PC-3 (cell line): Measurements from ENCODE around the gene ZDHHC13. TPM values are rescaled to one million over a fixed set of nuclear protein-coding genes. Genes with fewer than 3 reads are reported as not detected.

ENCODE experiments used
- ATAC-seq: fragments of 200-7000 bp; cut with Tn5 transposase; 2 replicates; pipeline ENCODE4 v1.9.1; 2020; ENCODE audit warnings: mild to moderate bottlenecking, moderate library complexity
- BruUV-seq: library from RNA; stranded (reverse); fragments of 400-500 nt; replicated peaks from 2 replicates; lab custom pipeline; 2021; lab: Mats Ljungman, UMichigan
- CTCF ChIA-PET: fragments of 300-600 bp; sonication (Branson Sonifier 250); formaldehyde crosslinking; loops from one replicate; lab custom pipeline; 2022; ENCODE audit warnings: antibody characterized with exemption; lab: Charles Lee
- POLR2A ChIA-PET: fragments of 300-600 bp; sonication (Branson Sonifier 250); formaldehyde crosslinking; loops from one replicate; lab custom pipeline; 2022; ENCODE audit warnings: antibody characterized with exemption; ENCODE audit not compliant: unreplicated experiment; lab: Charles Lee
- DNase-seq: peaks from one replicate; pipeline ENCODE4 v3.0.0-alpha.2; 2015
- H2AFZ ChIP-seq: fragments of 300-600 bp; sonication (generic); 2 replicates; pipeline ENCODE4 v1.6.0; 2016; ENCODE audit warnings: antibody characterized with exemption, low read length
- H3F3A ChIP-seq: fragments of 300-600 bp; sonication (generic); one replicate; pipeline ENCODE4 v1.6.0; 2017; ENCODE audit warnings: antibody characterized with exemption, low read length, control low read depth, mild to moderate bottlenecking; ENCODE audit not compliant: unreplicated experiment
- H3K27ac ChIP-seq: fragments of 300-600 bp; sonication (generic); 2 replicates; pipeline ENCODE4 v1.5.1; 2016; ENCODE audit warnings: mild to moderate bottlenecking, low read length
- H3K27me3 ChIP-seq: fragments of 300-600 bp; sonication (generic); 2 replicates; pipeline ENCODE4 v1.6.1; 2016; ENCODE audit warnings: low read length, mixed read lengths
- H3K36me3 ChIP-seq: fragments of 300-600 bp; sonication (generic); 2 replicates; pipeline ENCODE4 v1.6.1; 2016; ENCODE audit warnings: low read depth, mixed run types, low read length, mixed read lengths
- H3K4me1 ChIP-seq: fragments of 300-600 bp; sonication (generic); 2 replicates; pipeline ENCODE4 v1.5.1; 2016; ENCODE audit warnings: low read length; ENCODE audit not compliant: insufficient read depth
- H3K4me2 ChIP-seq: fragments of 300-600 bp; sonication (generic); 2 replicates; pipeline ENCODE4 v1.6.0; 2016; ENCODE audit warnings: low read length
- H3K4me3 ChIP-seq: fragments of 300-600 bp; sonication (generic); 2 replicates; pipeline ENCODE4 v1.5.1; 2016; ENCODE audit warnings: mild to moderate bottlenecking, low read length, mixed read lengths
- H3K79me2 ChIP-seq: fragments of 300-600 bp; sonication (generic); 2 replicates; pipeline ENCODE4 v1.6.1; 2017; ENCODE audit warnings: low read length, mixed read lengths
- H3K9ac ChIP-seq: fragments of 300-600 bp; sonication (generic); 2 replicates; pipeline ENCODE4 v1.6.0; 2016; ENCODE audit warnings: mild to moderate bottlenecking, low read length
- H3K9me2 ChIP-seq: fragments of 300-600 bp; sonication (generic); replicated peaks from 2 replicates; pipeline ENCODE4 v1.6.1; 2016; ENCODE audit warnings: mixed run types, low read length, mixed read lengths
- H3K9me3 ChIP-seq: fragments of 300-600 bp; sonication (generic); 2 replicates; pipeline ENCODE4 v1.6.1; 2016; ENCODE audit warnings: low read length, mixed read lengths
- H4K20me1 ChIP-seq: fragments of 300-600 bp; sonication (generic); 2 replicates; pipeline ENCODE4 v1.6.1; 2016; ENCODE audit warnings: low read length, mixed read lengths
- CTCF ChIP-seq: fragments of 300-600 bp; sonication (generic); conservative IDR thresholded peaks from 2 replicates; pipeline ENCODE4 v1.5.1; 2017; ENCODE audit warnings: antibody characterized with exemption, low read depth, mild to moderate bottlenecking, low read length
- EZH2 ChIP-seq: fragments of 300-600 bp; sonication (generic); IDR thresholded peaks from one replicate; pipeline ENCODE4 v1.6.1; 2017; ENCODE audit warnings: antibody characterized with exemption, mild to moderate bottlenecking, low read length; ENCODE audit not compliant: unreplicated experiment
- EZH2phosphoT487 ChIP-seq: fragments of 300-600 bp; sonication (generic); IDR thresholded peaks from 2 replicates; pipeline ENCODE4 v1.6.1; 2018; ENCODE audit warnings: mild to moderate bottlenecking, antibody characterized with exemption, low read length, borderline replicate concordance
- intact Hi-C: fragments of 100-400 bp; cut with micrococcal nuclease; formaldehyde crosslinking; loops from 2 replicates; pipeline ENCODE4 v1.9.0; 2023
- total RNA-seq: library from RNA; depleted of rRNA; stranded (reverse); fragments of >200 nt; gene quantifications from 2 replicates; pipeline ENCODE4 v1.2.3, GENCODE V29; 2014

The ZDHHC13 gene
- total RNA-seq, 1 experiment from 2014 or later = 21.2 TPM

- H3K4me2 ChIP-seq = no peak overlapping the region
- DNase-seq = no peak
- BruUV-seq = no TSS peak
- CTCF ChIA-PET = no interaction called here
- H3K9ac ChIP-seq = no peak overlapping the region
- H2AFZ ChIP-seq = no peak overlapping the region
- H3K9me3 ChIP-seq = no peaks in the 10 kb centered on the region
- H3K4me3 ChIP-seq = no peak overlapping the region
- H3K27ac ChIP-seq = no peak overlapping the region
- H3K79me2 ChIP-seq = no peaks in the 10 kb centered on the region
- no peak for TF ChIP-seq EZH2
- no peak for TF ChIP-seq EZH2phosphoT487
- no peak for TF ChIP-seq CTCF
- H4K20me1 ChIP-seq = no peaks in the 10 kb centered on the region
- POLR2A ChIA-PET = no interaction called here
- intact Hi-C loops = no loop called here
- no peaks in the 10 kb centered on the region for H3K36me3 ChIP-seq
- no peaks in the 10 kb centered on the region for H3K9me2 ChIP-seq
- no peaks in the 10 kb centered on the region for H3K27me3 ChIP-seq
- no peaks in the 10 kb centered on the region for H3F3A ChIP-seq
- ATAC-seq = no peak
- H3K4me1 ChIP-seq = peaks cover 18% of the 10 kb centered on the region
Observed at GRCh38 chr11:19094859-19095258, 22.1 kb upstream of the ZDHHC13 start.

- Histone ChIP-seq H3K79me2 (no peaks in the 10 kb centered on the region), H4K20me1 (no peaks in the 10 kb centered on the region), H3K4me1 (peaks cover 15% of the 10 kb centered on the region), H3K9me3 (no peaks in the 10 kb centered on the region), H3K27ac (no peak overlapping the region), H3K27me3 (no peaks in the 10 kb centered on the region), H3K36me3 (no peaks in the 10 kb centered on the region), H3K9ac (no peak overlapping the region), H3K9me2 (no peaks in the 10 kb centered on the region), H3K4me2 (no peak overlapping the region), H3K4me3 (no peak overlapping the region), H3F3A (no peaks in the 10 kb centered on the region), H2AFZ (no peak overlapping the region)
- intact Hi-C loops = no loop called here
- ChIA-PET CTCF (no interaction called here), POLR2A (no interaction called here)
- ATAC-seq (no peak), DNase-seq (no peak)
- TF ChIP-seq CTCF (no peak), EZH2 (no peak), EZH2phosphoT487 (no peak)
- no TSS peak for BruUV-seq
Observed at GRCh38 chr11:19099093-19099492, 17.9 kb upstream of the ZDHHC13 start.

GRCh38 chr11:19100885-19101284 lies 16.1 kb upstream of the ZDHHC13 start:
- Histone ChIP-seq H3K9me2 (no peaks in the 10 kb centered on the region), H2AFZ (no peak overlapping the region), H3K4me2 (no peak overlapping the region), H4K20me1 (no peaks in the 10 kb centered on the region), H3K4me3 (no peak overlapping the region), H3K9me3 (no peaks in the 10 kb centered on the region), H3K36me3 (no peaks in the 10 kb centered on the region), H3K79me2 (no peaks in the 10 kb centered on the region), H3K4me1 (peaks cover 26% of the 10 kb centered on the region), H3K27me3 (no peaks in the 10 kb centered on the region), H3F3A (no peaks in the 10 kb centered on the region), H3K9ac (no peak overlapping the region), H3K27ac (no peak overlapping the region)
- no peak for TF ChIP-seq CTCF
- no peak for TF ChIP-seq EZH2
- no peak for TF ChIP-seq EZH2phosphoT487
- ATAC-seq = no peak
- CTCF ChIA-PET = no interaction called here
- intact Hi-C loops = no loop called here
- no peak for DNase-seq
- no TSS peak for BruUV-seq
- POLR2A ChIA-PET = no interaction called here
